DMS153 treated with DMSO at 0.1 percent for 48 hours (cell line): ENCODE measurements around the gene SLC25A29.

Experiments
- DNase-seq: peaks from one replicate; lab custom pipeline; 2025; ENCODE audit not compliant: unreplicated experiment; lab: John Stamatoyannopoulos, UW

SLC25A29 gene

DNA sequence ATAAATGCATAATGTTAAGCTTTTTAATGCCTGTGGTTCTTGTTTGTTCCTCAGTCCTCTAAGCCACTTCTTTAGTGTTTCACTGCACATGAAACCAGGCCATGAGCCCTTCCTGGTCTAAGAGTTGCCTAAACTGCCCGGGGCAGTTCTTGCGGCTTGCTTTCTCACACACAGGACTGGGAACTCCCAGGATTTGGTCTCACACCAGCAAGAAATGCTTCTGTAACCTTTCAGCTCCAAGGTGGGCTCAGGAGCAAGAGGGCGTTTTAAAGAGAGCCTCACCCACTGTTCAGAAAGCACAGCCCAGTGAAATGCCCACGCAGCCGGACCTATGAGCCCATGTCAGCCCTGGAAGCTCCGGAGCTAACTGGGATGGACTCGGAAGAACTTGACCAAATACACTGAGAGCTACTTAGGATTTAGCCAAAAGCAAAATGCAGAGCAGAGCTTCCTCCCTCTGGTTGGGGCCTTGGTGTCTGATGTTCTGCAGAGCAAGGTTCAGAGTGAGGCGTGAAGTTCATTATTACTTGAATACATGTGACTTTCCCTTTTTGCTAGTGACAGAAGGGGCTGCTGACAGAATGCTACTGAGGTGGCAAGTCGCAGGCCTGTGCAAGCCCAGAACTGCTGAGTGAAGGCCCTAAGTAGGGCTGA lies 23.4 kb downstream of the SLC25A29 start:
- DNase-seq, result no peak

DNA sequence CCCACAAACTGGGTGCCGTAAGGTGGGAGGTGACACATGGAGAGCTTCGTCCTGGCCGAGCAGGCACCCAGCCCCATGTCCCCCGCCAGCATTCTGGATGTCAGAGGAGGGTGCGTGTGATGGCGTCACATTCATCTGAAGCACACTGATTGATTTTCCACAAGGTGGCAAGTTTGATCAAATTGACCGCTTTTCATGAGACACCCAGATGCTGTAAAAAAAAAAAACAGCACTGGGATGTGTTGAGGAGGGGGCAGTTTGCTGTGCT lies 24.2 kb downstream of the SLC25A29 start:
- no peak for DNase-seq

DNA sequence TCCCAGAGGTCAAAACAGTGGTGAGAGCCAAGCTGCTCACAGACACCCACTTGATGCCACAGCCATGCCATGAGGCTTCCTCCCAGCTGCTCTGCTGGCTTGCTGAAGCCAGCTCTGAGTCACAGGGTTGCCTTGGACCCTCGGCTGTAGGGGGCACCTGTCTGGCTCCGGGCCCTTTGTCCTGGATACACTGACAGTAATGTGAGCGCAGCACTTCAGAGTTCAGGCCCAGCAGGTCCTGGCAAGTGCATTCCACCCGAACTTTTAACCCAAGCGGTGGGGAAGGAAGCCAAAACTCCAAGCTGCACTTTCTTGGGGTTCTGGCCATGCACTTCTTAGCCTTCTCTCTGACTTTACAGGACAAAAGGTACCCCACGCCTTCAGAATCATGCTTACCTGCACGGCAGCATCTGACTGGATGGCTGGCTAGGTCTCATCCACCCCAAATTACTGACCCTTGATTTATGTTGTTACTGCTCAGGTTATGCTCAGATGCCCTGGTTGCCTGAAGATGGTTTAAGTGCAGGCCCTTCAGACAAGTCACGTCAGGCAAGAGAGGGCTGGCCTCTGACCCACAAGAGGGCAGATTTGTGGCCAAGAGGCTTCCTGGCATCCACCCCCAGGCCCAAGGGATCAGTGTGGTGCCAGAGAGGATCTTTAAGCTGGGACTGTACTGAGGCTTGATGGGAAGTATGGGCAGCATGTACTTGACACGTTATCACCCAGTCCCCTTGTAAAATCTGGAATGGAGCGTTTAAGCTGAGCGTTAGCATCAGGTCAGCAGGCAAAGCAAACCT lies 24.8 kb downstream of the SLC25A29 start:
- DNase-seq, result no peak

- DNase-seq, result no peak
Observed at GRCh38 chr14:100279563-100279962, 26.7 kb downstream of the SLC25A29 start.

DNA sequence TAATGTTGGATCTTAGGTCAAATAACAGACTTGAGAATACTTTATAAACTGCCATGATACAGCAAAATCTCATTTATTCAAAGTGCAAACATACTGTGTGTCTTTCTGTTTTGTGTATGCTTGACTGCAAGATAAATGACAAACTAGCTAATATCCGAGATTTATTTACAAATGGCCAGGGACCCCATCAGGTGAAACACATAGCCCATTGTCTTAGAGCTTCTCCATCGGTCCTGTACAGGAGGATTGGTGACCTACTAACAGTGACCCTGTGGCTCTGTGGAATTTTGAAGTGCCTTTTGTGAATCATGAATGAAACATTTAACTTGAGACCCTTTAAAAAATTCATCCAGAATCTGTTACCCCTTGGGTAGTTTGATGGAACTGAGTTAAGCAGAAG lies 27.1 kb downstream of the SLC25A29 start:
- DNase-seq, result no peak

GRCh38 chr14:100278702-100279101 lies 27.5 kb downstream of the SLC25A29 start:
- no peak for DNase-seq

GRCh38 chr14:100275214-100275613 lies 31.0 kb downstream of the SLC25A29 start:
- DNase-seq, result no peak

DNA sequence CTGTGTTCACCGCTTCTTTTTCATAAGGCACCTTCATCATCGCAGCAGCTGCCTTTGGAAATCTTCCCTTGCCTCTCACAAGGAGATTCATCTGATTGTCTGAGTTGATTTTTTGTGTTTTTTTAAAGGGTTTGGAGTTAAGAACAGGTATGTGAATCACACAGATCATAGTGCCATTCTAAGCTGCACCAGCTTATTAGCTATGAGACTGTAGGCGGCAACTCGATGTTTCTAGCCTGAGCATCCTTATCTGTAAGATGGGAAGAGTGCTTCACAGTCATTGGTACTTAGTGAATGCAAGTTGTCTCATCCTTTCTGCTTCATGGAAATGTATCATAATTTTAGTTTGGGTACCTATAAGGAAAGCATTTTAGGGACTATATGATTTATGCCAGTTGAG lies 32.0 kb downstream of the SLC25A29 start:
- no peak for DNase-seq

DNA sequence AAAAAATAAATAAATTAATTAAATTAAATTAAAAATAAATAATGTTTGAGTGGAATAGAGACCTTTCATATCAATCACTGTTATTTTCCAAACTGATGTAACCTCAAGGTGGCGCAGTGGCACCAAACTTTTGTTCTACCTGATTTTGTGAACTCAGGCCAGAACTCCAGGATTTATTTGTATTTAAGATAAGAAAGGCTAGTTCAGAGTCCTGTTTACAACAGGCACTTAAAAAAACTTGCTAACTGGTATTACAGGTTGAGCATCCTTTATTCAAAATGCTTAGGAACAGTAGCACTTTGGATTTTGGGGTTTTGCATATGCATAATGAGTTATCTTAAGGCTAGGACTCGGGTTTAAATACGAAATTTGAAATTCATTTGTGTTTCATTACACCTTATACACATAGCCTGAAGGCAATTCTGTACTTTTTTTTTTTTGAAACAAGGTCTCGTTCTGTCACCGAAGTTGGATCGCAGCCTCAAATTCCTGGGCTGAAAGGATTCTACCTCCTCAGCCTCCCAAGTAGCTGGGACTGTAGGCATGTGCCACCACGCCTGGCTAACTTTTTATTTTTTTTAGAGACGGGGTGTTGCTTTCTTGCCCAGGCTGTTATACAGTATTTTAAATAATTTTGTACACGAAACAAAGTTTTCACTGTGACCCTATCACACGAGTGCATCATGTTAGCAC lies 34.9 kb downstream of the SLC25A29 start:
- DNase-seq, result no peak

DNA sequence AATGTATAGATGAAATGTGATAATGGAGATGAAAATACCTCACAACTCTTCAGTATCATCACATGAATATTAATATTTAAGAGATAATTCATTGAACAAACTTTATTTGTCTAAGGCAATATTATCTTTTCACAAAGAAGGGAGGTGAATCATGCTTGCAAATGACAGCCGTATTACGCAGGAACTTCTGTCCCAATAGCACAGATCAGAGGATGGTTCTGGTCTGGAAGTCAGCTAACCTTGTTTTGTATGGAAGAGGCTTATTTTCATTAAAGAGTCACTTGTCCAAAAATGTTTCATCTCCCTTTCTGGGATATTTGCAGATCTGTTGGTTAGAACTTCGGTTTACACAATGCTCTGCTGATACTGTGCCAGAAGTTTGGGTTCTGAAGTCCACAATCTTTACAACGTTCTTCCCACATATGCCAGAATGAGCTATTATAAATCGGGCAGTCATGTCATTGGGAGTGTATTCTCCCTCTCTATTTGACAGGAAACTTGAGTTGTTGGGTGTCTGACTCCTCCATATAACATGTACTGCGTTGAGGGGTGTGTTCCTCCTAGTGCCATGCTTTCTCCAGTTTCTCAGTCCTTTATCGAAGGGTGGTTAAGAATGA lies 37.5 kb downstream of the SLC25A29 start:
- no peak for DNase-seq

GRCh38 chr14:100267990-100268389 lies 38.3 kb downstream of the SLC25A29 start:
- DNase-seq, result no peak

DNA sequence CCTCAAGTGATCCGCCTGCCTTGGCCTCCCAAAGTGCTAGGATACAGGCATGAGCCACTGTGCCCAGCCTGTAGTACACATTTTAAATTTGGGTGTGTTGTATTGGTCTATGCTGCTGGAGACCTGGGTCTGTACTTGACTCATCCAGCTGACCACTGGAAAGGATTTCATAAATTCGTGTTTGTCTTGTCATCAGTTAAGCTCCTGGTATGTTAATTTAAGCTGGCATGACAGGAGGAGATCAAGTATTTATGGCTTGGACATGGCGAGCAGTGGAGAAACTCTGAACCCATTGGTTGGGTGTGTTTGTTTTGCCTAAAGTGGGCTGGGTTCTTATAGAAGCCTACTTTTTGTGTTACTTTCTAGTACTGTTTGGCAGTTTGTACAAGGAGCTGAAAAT lies 43.1 kb downstream of the SLC25A29 start:
- no peak for DNase-seq

- DNase-seq, result no peak
Observed at GRCh38 chr14:100262545-100262944, 43.7 kb downstream of the SLC25A29 start.

GRCh38 chr14:100261621-100262020 lies 44.6 kb downstream of the SLC25A29 start:
- DNase-seq, result no peak

- DNase-seq, result no peak
Observed at GRCh38 chr14:100256339-100256895, 49.8 kb downstream of the SLC25A29 start.

GRCh38 chr14:100252684-100253083 lies 53.6 kb downstream of the SLC25A29 start:
- DNase-seq, result no peak

DNA sequence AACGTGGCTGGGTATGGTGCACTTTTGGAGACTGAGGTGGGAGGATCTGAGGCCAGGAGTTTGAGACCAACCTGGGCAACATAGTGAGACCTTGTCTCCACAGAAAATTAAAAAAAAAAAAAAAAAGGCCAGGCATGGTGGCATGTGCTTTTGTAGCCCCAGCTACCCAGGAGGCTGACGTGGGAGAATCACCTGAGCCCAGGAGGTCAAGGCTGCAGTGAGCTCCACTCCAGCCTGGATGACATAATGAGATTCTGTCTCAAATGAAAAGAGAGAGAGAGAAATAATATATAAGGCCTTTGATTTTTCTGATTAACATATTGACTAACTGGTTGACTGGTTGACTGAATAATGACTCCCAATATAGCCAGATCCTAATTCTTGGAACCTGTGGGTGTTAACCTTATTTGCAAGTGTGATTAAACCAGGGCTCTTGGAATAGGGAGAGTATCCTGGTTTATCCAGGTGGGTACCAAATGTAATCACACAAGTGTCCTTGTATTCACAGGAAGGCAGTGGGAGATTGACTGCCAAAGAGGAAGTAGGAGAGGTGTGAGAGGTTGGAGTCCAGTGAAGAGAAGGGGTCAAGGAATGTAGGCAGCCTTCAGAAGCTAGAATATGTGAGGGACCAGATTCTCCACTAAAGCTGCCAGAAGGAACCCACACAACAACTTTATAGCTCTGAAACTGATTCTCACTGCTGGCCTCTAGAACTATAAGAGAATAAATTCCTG lies 55.3 kb downstream of the SLC25A29 start:
- no peak for DNase-seq

GRCh38 chr14:100246809-100247428 lies 59.3 kb downstream of the SLC25A29 start:
- peak; percentile 3 for DNase-seq

- no peak for DNase-seq
Observed at GRCh38 chr14:100243020-100243419, 63.2 kb downstream of the SLC25A29 start.

- no peak for DNase-seq
Observed at GRCh38 chr14:100241279-100241678, 65.0 kb downstream of the SLC25A29 start.
